IMR-90 (cell line): ENCODE measurements around the gene PFKL.

Source experiments
- BHLHE40 ChIP-seq: fragments of 150-350 bp; IDR thresholded peaks from 2 replicates; pipeline ENCODE4 v1.6.1; 2016; ENCODE audit warnings: mild to moderate bottlenecking, low read depth, low read length
- CEBPB ChIP-seq: IDR thresholded peaks from 2 replicates; pipeline ENCODE4 v1.6.1; 2012; ENCODE audit warnings: low read depth, low read length, improper control_type of control experiment
- CHD1 ChIP-seq: IDR thresholded peaks from 2 replicates; pipeline ENCODE4 v1.6.1; 2012; ENCODE audit warnings: low read depth, low read length, improper control_type of control experiment
- FOS ChIP-seq: fragments of 150-350 bp; IDR thresholded peaks from 2 replicates; pipeline ENCODE4 v1.6.1; 2016; ENCODE audit warnings: low read depth, low read length
- MAFK ChIP-seq: IDR thresholded peaks from 2 replicates; pipeline ENCODE4 v1.6.1; 2012; ENCODE audit warnings: low read depth, low read length, improper control_type of control experiment
- MAZ ChIP-seq: IDR thresholded peaks from 2 replicates; pipeline ENCODE4 v1.6.1; 2012; ENCODE audit warnings: low read depth, mild to moderate bottlenecking, low read length, improper control_type of control experiment, moderate library complexity, borderline replicate concordance
- MXI1 ChIP-seq: IDR thresholded peaks from 2 replicates; pipeline ENCODE4 v1.6.1; 2012; ENCODE audit warnings: low read depth, mild to moderate bottlenecking, low read length, moderate library complexity, borderline replicate concordance
- POLR2A ChIP-seq: IDR thresholded peaks from 2 replicates; pipeline ENCODE4 v1.6.1; 2012; ENCODE audit warnings: mild to moderate bottlenecking, low read depth, low read length
- RAD21 ChIP-seq: IDR thresholded peaks from 2 replicates; pipeline ENCODE4 v1.6.1; 2012; ENCODE audit warnings: low read length, improper control_type of control experiment
- RCOR1 ChIP-seq: IDR thresholded peaks from 2 replicates; pipeline ENCODE4 v1.6.1; 2012; ENCODE audit warnings: mild to moderate bottlenecking, low read length, improper control_type of control experiment; ENCODE audit not compliant: insufficient replicate concordance
- RFX5 ChIP-seq: IDR thresholded peaks from 2 replicates; pipeline ENCODE4 v1.8.0; 2012; ENCODE audit warnings: low read depth, mild to moderate bottlenecking, low read length, moderate library complexity
- SMC3 ChIP-seq: fragments of 150-350 bp; IDR thresholded peaks from 2 replicates; pipeline ENCODE4 v1.6.1; 2016; ENCODE audit warnings: low read depth, mild to moderate bottlenecking, antibody characterized with exemption, low read length, moderate library complexity
- TF ChIP-seq, protein P1 (sequence below): conservative IDR thresholded peaks from 2 replicates; pipeline ENCODE4 v1.5.1; 2012; ENCODE audit warnings: mild to moderate bottlenecking, low read depth, low read length, improper control_type of control experiment
- TF ChIP-seq, protein P2 (sequence below): fragments of 150-350 bp; IDR thresholded peaks from 2 replicates; pipeline ENCODE4 v1.6.1; 2017; ENCODE audit warnings: mild to moderate bottlenecking, antibody characterized with exemption, low read length, low read depth

DNA sequence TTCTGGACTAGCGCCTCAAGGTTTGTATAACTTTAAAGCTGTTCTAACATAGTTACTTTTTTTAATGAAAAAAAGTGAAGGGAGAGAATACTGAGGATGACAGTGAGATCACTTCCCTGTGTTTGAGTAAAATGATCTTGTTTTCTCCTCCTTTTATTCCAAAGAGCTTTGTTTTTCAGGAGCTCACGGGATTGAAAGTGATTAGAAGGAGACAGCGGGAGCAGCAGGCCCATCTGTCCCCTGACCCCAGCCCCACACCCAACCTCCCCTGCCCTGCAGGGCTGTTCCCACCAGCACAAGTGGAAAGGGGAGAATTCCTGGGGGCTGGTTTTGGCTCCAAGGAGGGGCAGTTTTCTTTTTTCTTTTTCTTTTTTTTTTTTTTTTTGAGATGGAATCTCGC, 36.1 kb upstream of the PFKL start:
- TF ChIP-seq SMC3 = no peak
- TF ChIP-seq, protein P1, sequence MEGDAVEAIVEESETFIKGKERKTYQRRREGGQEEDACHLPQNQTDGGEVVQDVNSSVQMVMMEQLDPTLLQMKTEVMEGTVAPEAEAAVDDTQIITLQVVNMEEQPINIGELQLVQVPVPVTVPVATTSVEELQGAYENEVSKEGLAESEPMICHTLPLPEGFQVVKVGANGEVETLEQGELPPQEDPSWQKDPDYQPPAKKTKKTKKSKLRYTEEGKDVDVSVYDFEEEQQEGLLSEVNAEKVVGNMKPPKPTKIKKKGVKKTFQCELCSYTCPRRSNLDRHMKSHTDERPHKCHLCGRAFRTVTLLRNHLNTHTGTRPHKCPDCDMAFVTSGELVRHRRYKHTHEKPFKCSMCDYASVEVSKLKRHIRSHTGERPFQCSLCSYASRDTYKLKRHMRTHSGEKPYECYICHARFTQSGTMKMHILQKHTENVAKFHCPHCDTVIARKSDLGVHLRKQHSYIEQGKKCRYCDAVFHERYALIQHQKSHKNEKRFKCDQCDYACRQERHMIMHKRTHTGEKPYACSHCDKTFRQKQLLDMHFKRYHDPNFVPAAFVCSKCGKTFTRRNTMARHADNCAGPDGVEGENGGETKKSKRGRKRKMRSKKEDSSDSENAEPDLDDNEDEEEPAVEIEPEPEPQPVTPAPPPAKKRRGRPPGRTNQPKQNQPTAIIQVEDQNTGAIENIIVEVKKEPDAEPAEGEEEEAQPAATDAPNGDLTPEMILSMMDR = no peak
- TF ChIP-seq POLR2A = no peak
- no peak for TF ChIP-seq CHD1
- no peak for TF ChIP-seq RCOR1
- no peak for TF ChIP-seq RAD21
- TF ChIP-seq CEBPB = no peak
- no peak for TF ChIP-seq MXI1
- no peak for TF ChIP-seq MAZ
- TF ChIP-seq, protein P2, sequence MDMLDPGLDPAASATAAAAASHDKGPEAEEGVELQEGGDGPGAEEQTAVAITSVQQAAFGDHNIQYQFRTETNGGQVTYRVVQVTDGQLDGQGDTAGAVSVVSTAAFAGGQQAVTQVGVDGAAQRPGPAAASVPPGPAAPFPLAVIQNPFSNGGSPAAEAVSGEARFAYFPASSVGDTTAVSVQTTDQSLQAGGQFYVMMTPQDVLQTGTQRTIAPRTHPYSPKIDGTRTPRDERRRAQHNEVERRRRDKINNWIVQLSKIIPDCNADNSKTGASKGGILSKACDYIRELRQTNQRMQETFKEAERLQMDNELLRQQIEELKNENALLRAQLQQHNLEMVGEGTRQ = no peak
- TF ChIP-seq MAFK = no peak
- no peak for TF ChIP-seq BHLHE40
- no peak for TF ChIP-seq FOS
- no peak for TF ChIP-seq RFX5
